GM21737 (cell line): ENCODE measurements around the gene ABI2.
"Not testable (repeated sequence)": the region's sequence is repeated elsewhere in the genome, so short reads cannot be mapped to it uniquely, and the experiment has no call there.

ENCODE experiments used
- ATAC-seq: cut with Tn5 transposase; IDR thresholded peaks from one replicate; pipeline ENCODE4 v1.9.1; 2021; ENCODE audit warnings: mild to moderate bottlenecking, moderate library complexity; ENCODE audit not compliant: unreplicated experiment

Gene ABI2

DNA sequence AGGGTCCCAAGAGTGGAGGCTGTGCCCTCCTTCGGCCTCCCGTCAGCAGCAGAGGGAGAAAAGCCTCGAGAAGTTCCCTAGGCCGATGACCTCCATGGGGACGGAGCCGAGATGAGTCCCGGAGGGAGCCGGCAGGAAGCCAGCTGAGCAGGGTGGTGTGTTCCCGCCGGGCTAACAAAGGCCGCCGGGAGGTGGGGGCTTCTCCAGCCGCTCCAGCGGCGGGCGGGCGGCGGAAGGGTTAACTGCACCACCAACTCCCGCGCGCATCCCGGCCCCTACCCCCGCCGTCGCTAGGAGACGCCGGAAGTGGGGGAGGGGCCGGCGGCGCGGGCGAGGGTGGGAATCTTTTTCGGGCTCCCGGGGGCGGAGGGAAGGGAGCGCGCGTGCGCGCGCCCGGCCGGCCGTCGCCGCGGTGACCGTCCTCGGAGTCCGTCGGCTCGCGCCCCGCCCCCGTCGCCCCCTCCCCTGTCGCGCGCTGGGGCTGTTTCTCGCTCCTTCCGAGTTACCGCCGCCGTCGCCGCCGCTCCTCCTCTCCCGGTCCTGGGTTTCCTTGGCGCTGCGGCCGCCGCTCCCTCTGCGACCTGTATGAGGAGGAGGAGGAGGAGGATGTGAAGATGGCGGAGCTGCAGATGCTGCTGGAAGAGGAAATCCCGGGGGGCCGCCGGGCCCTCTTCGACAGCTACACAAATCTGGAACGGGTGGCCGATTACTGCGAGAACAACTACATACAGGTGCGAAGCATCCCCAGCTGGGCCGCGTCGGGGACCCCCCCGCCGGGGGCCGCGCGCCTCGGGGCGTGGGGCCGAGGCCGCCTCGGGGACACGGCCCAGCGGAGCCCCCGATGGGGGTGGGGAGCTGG lies at the start of gene ABI2:
ABI2 (plus strand) TSS at position 494 of the 859 bp plus-strand sequence; CDS start at position 615, 121 bp downstream.
- peak; percentile 59 for ATAC-seq

DNA sequence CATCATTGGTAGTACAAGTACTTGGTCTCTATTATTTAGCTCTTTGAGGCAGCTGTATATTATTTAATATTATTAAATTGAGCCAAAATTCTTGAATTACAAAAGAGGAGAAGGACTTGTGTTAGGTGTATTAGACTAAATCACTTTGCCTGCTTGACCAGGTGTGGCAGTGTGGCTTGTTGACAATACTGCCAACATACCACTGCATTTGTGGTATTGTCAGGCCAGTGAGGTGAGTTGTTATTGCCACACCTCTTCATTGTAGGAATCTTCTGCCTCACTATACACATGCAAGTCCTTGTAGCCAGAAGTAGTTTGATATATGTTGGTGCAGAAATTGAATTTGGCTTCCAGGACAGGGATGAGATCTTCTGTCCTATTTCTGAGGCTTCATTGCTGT lies 48.9 kb upstream of the ABI2 start:
- ATAC-seq, result no peak

DNA sequence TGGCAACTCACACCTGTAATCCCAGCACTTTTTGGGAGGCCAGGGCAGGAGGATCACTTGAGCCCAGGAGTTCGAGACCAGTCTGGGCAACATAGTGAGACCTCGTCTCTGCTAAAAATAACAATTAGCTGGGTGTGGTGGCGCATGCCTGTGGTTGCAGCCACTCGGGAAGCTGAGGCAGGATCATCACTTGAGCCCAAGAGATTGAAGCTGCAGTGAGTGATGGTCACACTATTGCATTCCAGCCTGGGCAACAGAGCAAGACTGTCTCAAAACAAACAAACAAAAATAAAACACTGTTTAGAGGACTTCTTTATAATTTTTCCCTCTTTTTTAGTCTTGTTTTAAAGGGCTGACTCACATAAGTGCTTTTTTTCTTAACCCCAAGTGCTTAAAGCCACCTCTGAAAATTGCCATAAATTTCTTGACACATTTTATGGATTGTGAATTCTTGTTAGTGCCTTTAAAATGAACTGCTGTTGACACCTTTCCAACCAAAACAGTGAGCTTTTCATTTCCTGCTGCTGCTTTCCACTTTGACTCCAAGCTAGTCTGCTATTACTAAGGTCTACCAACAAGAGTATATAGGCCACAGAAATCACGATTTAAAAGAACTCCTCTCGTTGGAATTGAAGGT lies 47.6 kb upstream of the ABI2 start:
- ATAC-seq, result no peak

DNA sequence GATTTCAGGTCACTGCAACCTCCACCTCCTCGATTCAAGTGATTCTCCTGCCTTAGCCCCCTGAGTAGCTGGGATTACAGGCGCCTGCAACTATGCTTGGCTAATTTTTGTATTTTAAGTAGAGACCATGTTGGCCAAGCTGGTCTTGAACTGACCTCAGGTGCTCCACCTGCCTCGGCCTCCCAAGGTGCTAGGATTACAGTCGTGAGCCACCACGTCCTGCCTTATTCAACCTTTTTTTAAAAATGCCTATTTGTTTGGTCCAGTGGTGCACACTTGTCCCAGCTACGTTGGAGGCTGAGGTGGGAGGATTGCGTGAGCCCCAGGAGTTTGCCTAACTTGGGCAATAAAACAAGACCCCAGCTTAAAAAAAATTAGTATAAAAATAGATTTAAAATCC lies 46.1 kb upstream of the ABI2 start:
- ATAC-seq, result no peak

DNA sequence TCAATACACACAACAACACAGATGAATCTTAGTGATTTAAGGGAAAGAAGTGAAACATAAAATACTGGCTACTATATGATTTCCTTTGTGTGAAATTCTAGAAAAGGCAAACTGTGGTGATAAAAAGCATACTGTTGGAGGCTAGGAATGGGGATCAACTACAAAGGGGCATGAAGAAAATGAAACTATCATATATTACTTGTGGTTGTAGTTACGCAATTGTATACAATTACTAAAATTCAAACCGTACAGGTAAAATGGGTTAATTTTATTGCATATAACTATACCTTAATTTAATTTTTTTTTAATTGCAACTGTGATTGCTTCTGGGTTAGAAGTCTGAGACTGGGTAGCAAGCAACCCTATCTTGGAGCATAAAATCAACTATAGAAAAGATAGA lies 41.7 kb upstream of the ABI2 start:
- ATAC-seq, result no peak

DNA sequence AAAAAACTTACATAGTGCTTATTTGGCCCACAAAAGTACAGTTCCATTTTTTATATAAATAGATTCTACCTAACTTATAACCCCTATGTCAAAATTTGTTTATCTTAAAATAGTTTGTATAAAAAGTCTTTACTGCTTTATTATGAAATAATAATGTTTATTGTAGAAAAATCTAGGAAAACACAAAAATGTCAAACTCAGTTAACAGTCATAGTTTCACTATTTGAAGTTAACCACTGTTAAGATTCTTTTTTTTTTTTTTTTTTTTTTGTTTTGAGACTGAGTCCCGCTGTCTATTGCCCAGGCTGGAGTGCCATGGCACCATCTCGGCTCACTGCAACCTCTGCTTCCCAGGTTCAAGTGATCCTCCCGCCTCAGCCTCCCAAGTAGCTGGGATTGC lies 26.5 kb upstream of the ABI2 start:
- ATAC-seq, result no peak

DNA sequence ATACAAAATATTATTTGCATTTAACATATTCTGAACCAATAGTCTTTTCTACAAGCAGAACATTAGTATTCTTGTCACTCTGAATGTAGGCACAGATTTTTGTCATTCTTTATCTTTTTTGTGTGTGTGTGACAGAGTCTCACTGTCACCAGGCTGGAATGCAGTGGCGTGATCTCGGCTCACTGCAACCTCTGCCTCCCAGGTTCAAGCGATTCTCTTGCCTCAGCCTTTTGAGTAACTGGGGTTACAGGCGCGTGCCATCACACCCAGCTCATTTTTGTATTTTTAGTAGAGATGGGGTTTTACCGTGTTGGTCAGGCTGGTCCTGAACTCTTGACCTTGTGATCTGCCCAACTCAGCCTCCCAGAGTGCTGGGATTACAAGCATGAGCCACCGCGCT lies 25.6 kb upstream of the ABI2 start:
- ATAC-seq, result not testable (repeated sequence)

DNA sequence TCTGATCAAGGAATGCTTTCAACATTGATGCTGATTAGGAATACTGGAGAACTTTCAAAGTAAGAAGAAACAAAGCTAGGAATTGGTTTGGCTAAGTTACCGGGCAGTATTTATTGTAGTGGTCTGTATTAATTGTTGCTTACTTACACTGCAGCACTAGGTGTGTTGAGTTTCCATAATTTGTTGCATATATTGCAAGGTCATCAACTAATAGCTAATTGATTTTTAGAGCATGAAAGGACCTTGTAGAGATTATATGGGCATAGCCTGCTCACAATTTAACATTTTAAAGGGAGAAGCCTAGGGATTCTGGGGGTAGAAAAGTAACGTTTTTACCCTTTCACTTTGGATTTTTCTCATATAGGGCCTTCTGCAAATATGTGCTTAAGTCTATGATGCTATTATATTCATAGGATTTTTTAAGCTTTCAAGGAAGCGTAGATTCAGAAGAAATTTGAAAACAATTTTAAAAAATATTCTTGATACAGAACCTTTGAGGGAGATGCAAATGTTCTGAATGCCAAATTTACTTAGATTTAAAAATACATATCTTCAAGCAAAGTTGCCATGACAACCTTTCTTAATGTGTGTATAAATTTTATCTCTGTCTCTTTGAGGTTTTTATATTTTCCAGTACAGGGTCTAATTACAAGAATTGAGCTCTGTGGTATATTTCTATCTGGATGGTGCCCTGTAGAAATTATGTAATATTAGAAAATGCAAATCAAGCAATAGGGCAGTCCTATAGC lies 17.3 kb upstream of the ABI2 start:
- ATAC-seq, result no peak

DNA sequence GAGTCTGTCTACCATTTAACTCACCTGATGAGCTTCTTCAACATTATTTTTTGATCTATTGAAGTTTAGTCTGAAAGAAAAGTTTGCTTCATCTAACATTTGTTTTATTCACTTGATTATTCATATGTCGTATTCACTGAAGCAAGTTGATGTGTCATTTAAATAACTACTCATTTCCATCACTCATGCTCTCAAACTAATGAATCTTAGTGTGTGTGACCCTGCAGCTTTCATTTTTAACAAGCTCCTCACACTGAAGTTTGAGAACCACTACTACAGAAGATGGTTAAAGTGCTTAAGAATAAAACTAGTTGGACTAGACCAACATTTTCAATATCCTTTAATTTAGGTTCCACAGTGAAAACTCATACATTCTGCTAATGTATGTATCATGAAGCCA lies 1.8 kb upstream of the ABI2 start:
- ATAC-seq, result no peak

DNA sequence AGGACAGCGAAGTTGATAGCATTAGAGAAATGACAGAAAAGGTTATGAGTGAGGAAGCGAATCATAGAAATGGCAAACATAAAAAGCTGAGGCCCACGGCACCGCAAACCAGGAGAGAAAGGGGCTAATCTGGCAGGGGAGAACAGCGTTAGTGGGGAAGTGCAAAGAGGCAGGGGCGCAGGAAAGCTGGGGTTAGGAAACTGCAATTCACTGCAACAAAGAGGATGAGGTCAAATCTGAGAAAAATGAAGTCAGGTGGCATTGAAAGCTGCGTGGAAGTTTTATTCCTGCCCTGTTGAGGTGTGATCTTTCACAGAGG lies 653 bp upstream of the ABI2 start:
- ATAC-seq, result no peak

DNA sequence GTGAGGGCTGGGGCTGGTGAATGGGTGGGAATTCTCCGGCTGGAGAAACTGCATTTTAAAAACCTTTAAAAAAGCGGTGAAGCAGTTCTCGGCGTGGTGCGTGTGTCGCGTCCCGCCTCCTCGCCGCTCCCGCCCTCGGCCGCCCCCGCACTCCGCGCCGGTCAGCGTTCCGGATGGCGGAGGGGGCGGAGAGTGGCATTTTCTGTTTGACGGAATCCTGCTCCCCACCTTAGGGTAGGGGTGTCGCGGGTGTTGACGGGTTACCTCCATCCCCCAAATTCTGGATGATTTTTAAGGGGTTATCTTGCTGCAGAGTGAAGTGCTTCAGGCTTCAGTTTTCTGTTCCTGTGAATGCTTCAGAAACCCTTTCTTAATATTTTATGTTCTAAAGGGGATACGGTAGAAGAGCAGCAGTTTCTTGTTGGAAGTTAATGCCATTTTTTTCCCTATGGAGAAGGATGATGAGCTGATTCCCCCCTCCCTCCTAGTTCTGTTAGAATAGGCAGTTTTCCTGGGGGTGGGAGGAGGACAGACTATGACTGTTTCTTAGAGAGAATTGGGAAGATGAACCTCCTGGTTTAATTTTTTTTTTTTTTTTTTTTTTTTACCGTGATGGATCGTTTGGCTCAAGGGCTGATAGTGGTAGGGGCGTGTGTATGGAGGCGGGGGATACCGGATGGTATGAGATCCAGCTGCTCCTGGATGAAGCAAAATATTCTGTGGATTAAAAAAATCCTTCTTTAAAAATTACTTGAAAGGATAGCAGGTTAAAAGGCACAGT lies 756 bp downstream of the ABI2 start:
- ATAC-seq, result peak; percentile 48

DNA sequence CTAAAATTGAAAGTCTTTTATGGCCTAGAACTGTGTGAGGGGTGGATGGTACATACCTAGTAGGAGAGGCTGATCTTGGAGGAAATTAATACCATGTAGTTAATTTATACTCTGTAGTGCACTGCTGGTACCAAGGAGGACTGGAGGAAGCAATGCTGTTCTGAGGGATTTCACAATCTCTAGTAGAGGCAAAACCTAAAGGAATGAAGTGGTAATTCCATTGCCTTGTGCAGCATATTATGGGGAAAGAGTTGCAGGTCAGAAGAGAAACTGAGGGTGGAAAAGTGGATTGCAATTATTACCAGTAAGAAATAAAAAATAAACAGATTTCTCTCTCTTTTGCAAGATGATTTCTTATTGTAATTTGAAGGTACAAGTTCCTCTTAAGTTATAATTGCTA lies 2.2 kb downstream of the ABI2 start:
- ATAC-seq, result no peak

DNA sequence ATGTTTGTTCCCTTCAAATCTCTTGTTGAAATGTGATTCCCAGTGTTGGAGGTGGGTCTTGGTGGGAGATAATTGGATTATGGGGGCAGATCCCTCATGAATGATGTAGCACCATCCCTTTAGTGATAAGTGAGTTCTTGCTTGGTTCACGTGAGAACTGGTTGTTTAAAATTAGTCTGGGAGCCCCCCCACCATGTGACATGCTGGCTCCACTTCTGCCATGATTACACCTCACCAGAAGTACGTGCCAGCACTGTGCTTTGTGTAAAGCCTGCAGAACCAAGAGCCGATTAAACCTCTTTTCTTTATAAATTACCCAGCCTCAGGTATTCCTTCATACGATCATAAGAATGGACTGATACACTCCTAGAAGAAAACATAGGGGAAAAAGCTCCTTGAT lies 10.1 kb downstream of the ABI2 start:
- no peak for ATAC-seq

DNA sequence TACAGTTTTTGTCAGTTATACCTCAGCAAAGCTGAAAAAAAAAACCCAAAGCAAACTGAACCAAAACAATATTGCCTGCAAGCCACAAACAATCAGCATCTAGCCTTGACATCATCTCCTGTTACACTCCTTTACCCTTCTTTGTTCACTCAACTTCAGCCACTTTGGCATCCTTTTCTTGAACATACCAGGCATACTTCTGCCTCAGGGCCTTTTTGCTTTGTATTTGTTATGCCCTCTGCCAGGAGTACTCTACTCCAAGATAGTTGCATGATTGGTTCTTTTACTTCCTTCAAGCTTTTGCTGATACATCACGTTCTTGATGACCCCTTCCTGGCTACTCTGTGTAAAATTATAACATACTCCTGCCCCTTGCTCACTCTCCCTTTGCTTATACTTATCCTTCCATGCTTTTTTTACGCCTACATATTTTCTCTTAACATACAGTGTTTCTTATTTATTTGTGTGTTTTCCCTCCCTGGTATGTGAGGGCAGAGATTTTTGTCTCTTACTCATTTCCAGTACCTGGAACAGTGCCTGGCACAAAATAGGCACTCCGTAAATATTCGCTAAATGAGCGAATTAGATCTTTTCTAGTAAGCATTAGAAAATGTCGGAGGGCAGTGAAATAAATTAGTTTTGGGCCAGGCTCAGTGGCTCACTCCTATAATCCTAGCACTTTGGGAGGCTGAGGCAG lies 12.7 kb downstream of the ABI2 start:
- no peak for ATAC-seq

DNA sequence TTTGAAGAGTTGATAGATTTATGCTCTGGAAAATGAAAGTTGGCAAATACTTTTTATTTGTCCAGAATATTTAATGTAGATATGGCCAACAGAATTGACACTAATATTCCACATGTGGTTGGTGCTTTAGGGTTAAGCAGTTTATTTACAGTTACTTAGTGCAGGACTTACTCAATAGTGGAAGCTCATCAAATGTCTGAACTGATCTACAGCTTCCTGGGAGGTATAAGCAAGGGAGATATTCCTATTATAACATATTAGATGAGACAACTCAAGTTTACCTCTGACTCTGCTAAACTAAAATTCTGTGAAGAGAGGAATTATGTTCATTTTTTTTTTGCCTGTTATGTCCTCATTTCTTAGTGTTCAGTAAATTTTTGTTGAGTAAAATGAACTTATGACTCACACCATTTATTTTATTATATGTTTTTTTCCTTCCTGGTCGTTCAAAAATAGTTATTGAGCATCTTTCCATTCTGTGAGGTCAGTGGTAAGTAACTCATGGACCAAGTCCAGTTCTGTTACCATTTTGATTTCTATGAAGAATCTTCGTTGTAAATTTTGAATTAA lies 13.6 kb downstream of the ABI2 start:
- no peak for ATAC-seq

DNA sequence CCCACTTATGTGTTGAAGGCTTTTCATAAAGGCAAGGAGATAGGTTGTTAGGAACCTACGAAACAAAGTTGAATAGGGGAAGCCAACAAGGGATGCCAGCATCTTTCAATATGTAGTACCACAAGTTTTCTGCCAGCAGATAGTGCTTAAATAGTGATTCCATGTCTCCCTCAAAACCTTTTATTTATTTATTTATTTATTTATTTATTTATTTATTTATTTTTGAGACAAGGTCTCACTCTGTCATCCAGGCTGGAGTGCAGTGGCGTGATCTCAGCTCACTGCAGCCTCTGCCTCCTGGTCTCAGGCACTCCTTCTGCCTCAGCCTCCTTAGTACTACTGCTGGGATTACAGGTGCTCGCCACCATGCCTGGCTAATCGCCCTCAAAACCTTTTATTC lies 14.2 kb downstream of the ABI2 start:
- ATAC-seq, result not testable (repeated sequence)

DNA sequence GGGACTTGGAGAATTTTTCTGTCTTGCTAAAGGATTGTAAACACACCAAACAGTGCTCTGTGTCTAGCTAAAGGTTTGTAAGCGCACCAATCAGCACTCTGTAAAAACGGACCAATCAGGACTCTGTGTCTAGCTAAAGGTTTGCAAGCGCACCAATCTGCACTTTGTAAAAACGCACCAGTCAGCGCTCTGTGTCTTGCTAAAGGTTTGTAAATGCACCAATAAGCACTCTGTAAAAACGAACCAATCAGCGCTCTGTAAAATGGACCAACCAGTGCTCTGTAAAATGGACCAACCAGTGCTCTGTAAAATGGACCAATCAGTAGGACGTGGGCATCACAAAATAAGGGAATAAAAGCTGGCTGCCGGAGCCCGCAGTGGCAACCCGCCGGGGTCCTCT lies 16.5 kb downstream of the ABI2 start:
- ATAC-seq, result no peak

DNA sequence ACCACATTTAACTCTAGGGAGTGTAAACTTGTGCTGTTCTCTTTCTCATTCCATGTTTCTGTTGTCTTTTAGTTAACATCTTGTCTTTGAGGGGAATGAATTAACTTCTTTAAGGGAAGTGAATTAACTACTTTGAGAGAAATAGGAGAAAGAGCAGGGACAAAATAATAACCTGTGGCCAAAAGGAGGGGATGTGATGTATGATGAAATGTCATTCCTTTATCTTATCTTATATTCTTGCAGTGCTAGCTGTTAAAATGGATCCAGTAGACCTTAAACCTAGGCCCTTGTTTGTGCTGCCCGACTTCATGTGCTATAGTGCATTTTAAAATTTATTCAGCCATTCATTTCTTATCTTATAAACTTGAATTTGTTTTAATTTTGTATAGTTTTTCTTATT lies 18.4 kb downstream of the ABI2 start:
- ATAC-seq, result no peak

DNA sequence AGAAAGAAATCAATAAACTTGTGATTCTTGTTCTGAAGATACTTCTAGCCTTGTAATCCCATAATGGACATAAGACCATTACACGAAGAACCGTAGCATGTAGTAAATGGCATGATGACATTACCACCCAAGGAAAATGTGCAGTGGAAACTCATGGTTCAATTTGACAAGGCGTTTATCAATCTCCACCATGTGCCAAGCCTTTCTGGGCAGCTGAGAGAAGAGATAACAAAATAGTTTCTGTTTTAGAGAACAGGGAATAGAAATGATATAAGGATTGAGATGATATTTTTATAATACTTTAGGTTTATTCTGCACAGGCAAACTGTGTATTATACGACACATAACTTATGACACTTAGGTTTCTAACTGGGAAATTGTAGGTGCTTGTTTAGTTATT lies 19.2 kb downstream of the ABI2 start:
- no peak for ATAC-seq

DNA sequence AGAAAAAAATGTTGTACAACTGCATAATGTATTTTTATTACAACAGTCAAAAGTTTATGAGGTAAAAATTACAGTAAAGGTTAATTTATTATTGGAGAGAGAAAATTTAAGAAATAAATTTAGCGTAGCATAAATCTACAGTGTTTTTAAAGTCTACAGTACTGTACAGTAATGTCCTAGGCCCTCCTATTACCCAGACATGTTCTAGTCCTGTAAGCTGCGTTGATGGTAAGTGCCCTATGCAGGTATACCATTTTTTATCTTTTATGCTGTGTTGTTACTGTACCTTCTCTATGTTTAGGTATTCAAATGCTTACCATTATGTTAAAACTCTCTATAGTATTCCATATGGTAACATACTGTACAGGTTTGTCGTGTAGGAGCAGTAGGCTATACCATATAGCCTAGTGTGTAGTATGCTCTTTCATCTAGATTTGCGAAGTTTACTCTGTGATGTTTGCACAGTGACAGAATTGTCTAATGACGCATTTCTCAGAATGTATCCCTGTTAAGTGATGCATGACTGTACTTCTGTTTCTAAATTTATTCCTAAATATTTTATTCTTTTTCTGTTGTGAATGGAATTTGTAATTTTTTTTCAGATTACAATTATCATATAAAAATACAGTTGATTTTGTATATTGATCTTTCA lies 24.5 kb downstream of the ABI2 start:
- no peak for ATAC-seq
